Skeletal muscle satellite cell (primary cell): Measurements from ENCODE around the gene KLRC4.
"Not testable (repeated sequence)": the region's sequence is repeated elsewhere in the genome, so short reads cannot be mapped to it uniquely, and the experiment has no call there.

Source experiments
- H3K27me3 ChIP-seq: 2 replicates; pipeline ENCODE4 v1.7.0; 2013; ENCODE audit warnings: low read length; ENCODE audit not compliant: control insufficient read depth, insufficient read depth
- H3K36me3 ChIP-seq: 2 replicates; pipeline ENCODE4 v1.7.0; 2013; ENCODE audit warnings: mild to moderate bottlenecking, control low read depth, low read length; ENCODE audit not compliant: insufficient read depth
- H3K4me1 ChIP-seq: 2 replicates; pipeline ENCODE4 v1.7.0; 2013; ENCODE audit warnings: low read length; ENCODE audit not compliant: control insufficient read depth, insufficient read depth
- H3K4me2 ChIP-seq: 2 replicates; pipeline ENCODE4 v1.7.0; 2013; ENCODE audit warnings: mild to moderate bottlenecking, low read length
- H3K4me3 ChIP-seq: 2 replicates; pipeline ENCODE4 v1.7.0; 2013; ENCODE audit warnings: low read length
- H3K9ac ChIP-seq: 2 replicates; pipeline ENCODE4 v1.7.0; 2013; ENCODE audit warnings: mild to moderate bottlenecking, low read depth, low read length, moderate library complexity
- H3K9me3 ChIP-seq: replicated peaks from 2 replicates; pipeline ENCODE4 v1.7.0; 2013; ENCODE audit warnings: mild to moderate bottlenecking, control low read depth, low read length

KLRC4 gene

GRCh38 chr12:10384191-10384590, 25.4 kb downstream of the KLRC4 start:
- Histone ChIP-seq H3K4me3 (no peak overlapping the region), H3K4me1 (peaks cover 25% of the 10 kb centered on the region), H3K9ac (no peak overlapping the region), H3K36me3 (no peaks in the 10 kb centered on the region), H3K27me3 (no peaks in the 10 kb centered on the region), H3K9me3 (no peaks in the 10 kb centered on the region), H3K4me2 (no peak overlapping the region)

GRCh38 chr12:10381928-10382628, 27.5 kb downstream of the KLRC4 start:
- no peak overlapping the region for H3K4me2 ChIP-seq
- no peak overlapping the region for H3K9ac ChIP-seq

GRCh38 chr12:10378737-10379136, 30.8 kb downstream of the KLRC4 start:
- H3K4me2 ChIP-seq, result peak overlapping the region; percentile 29
- H3K4me1 ChIP-seq, H3K4me3 ChIP-seq, H3K9ac ChIP-seq, H3K36me3 ChIP-seq, H3K27me3 ChIP-seq, H3K9me3 ChIP-seq: not testable (repeated sequence)

More at GRCh38 chr12:10381928-10382628, 27.5 kb downstream of the KLRC4 start:
- Histone ChIP-seq H3K4me3 (no peak overlapping the region), H3K4me1 (peaks cover 29% of the 10 kb centered on the region), H3K9me3 (no peaks in the 10 kb centered on the region), H3K27me3 (no peaks in the 10 kb centered on the region), H3K36me3 (no peaks in the 10 kb centered on the region)

- H3K9ac ChIP-seq, result no peak overlapping the region
- no peaks in the 10 kb centered on the region for H3K36me3 ChIP-seq
- H3K4me3 ChIP-seq, result no peak overlapping the region
- peaks cover 7% of the 10 kb centered on the region for H3K4me1 ChIP-seq
- no peaks in the 10 kb centered on the region for H3K9me3 ChIP-seq
- H3K27me3 ChIP-seq, result no peaks in the 10 kb centered on the region
- no peak overlapping the region for H3K4me2 ChIP-seq
Measured at GRCh38 chr12:10374624-10375018, 34.9 kb downstream of the KLRC4 start.

GRCh38 chr12:10372559-10372958, 37.0 kb downstream of the KLRC4 start:
- Histone ChIP-seq H3K4me1 (no peaks in the 10 kb centered on the region), H3K27me3 (no peaks in the 10 kb centered on the region), H3K36me3 (no peaks in the 10 kb centered on the region), H3K9ac (no peak overlapping the region), H3K4me2 (no peak overlapping the region), H3K9me3 (no peaks in the 10 kb centered on the region), H3K4me3 (no peak overlapping the region)

GRCh38 chr12:10371893-10372535, 37.5 kb downstream of the KLRC4 start:
- not testable (repeated sequence) for H3K4me1 ChIP-seq, H3K9me3 ChIP-seq, H3K27me3 ChIP-seq, H3K4me2 ChIP-seq, H3K36me3 ChIP-seq, H3K9ac ChIP-seq, H3K4me3 ChIP-seq

GRCh38 chr12:10369557-10370415, 39.8 kb downstream of the KLRC4 start:
- no peaks in the 10 kb centered on the region for H3K27me3 ChIP-seq
- H3K4me3 ChIP-seq, result no peak overlapping the region
- no peak overlapping the region for H3K4me2 ChIP-seq
- H3K36me3 ChIP-seq, result no peaks in the 10 kb centered on the region
- peaks cover 16% of the 10 kb centered on the region for H3K4me1 ChIP-seq
- H3K9ac ChIP-seq, result no peak overlapping the region
- H3K9me3 ChIP-seq, result no peaks in the 10 kb centered on the region

- H3K9me3 ChIP-seq, result no peaks in the 10 kb centered on the region
- H3K4me2 ChIP-seq, result no peak overlapping the region
- no peaks in the 10 kb centered on the region for H3K36me3 ChIP-seq
- H3K4me3 ChIP-seq, result no peak overlapping the region
- no peaks in the 10 kb centered on the region for H3K27me3 ChIP-seq
- H3K9ac ChIP-seq, result no peak overlapping the region
- peaks cover 24% of the 10 kb centered on the region for H3K4me1 ChIP-seq
Measured at GRCh38 chr12:10368206-10369171, 41.1 kb downstream of the KLRC4 start.

- not testable (repeated sequence) for H3K4me2 ChIP-seq, H3K27me3 ChIP-seq, H3K4me3 ChIP-seq, H3K36me3 ChIP-seq, H3K9ac ChIP-seq, H3K9me3 ChIP-seq
- H3K4me1 ChIP-seq, result peaks cover 31% of the 10 kb centered on the region
Measured at GRCh38 chr12:10367714-10368113, 41.8 kb downstream of the KLRC4 start.

- Histone ChIP-seq H3K4me3 (no peak overlapping the region), H3K4me1 (peaks cover 36% of the 10 kb centered on the region), H3K27me3 (no peaks in the 10 kb centered on the region), H3K36me3 (no peaks in the 10 kb centered on the region), H3K4me2 (no peak overlapping the region), H3K9ac (no peak overlapping the region), H3K9me3 (no peaks in the 10 kb centered on the region)
Measured at GRCh38 chr12:10366875-10367274, 42.7 kb downstream of the KLRC4 start.
